Testis (tissue), 2 donors: Measurements from ENCODE around the gene LSP1.

Experiments used
- POLR2A ChIP-seq: fragments of 450-650 bp; IDR thresholded peaks from one replicate; pipeline ENCODE4 v1.6.1; 2017; ENCODE audit warnings: antibody characterized with exemption, mild to moderate bottlenecking, moderate library complexity
- TF ChIP-seq, protein P1 (sequence below), 3 experiments: fragments of 450-650 bp in 2 of 3; fragments of 200-600 bp in 1 of 3; sonication (generic) in 1 of 3; IDR thresholded peaks; one replicate each; pipeline ENCODE4 v1.5.1; 2016 to 2019; ENCODE audit warnings: antibody characterized with exemption in 3 of 3, mild to moderate bottlenecking in 2 of 3, moderate library complexity in 1 of 3

DNA sequence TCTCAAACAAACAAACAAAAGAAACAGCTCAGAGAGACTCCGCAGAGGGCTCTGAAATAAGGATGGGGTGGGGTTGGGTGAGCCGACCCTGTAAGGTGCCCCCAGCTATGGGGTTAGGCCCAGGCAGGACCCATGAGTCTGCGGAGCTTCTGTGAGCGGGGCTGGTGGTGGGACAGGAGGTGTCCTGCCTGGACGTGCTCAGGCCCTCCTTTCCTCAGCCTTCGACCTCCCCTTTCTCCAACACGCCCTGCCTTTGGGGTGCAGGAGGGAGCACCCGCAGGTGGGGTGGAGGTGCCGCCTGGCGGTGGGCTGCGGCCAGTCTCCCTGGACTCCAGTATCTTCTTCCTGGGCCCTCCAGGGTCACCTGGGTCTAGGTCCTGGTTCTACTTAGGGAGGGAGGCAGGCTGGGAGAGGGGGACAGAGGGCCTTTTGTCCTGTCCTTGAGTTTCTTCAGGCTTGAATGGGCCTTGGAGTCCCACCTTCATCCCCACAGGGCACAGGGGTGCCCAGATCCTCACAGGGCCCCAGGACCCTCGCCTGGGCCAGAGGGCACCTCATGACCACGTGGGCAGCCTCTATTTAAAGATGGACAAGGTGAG lies 26.6 kb downstream of the LSP1 start:
- TF ChIP-seq, protein P1, sequence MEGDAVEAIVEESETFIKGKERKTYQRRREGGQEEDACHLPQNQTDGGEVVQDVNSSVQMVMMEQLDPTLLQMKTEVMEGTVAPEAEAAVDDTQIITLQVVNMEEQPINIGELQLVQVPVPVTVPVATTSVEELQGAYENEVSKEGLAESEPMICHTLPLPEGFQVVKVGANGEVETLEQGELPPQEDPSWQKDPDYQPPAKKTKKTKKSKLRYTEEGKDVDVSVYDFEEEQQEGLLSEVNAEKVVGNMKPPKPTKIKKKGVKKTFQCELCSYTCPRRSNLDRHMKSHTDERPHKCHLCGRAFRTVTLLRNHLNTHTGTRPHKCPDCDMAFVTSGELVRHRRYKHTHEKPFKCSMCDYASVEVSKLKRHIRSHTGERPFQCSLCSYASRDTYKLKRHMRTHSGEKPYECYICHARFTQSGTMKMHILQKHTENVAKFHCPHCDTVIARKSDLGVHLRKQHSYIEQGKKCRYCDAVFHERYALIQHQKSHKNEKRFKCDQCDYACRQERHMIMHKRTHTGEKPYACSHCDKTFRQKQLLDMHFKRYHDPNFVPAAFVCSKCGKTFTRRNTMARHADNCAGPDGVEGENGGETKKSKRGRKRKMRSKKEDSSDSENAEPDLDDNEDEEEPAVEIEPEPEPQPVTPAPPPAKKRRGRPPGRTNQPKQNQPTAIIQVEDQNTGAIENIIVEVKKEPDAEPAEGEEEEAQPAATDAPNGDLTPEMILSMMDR (IDR thresholded peaks at IDR 0.05): no peak
- TF ChIP-seq POLR2A: no peak
